AG04449 (cell line): ENCODE data around the gene MTOR.
A peak's percentile ranks its signal among the peaks of the same experiment; 100 is the strongest.

Experiments
- CTCF ChIA-PET: fragments of 350-600 bp; formaldehyde crosslinking; extraction: SDS; loops from one replicate; lab custom pipeline; 2021; ENCODE audit warnings: antibody characterized with exemption; lab: Yijun Ruan, JAX
- POLR2A ChIA-PET: fragments of 400-600, 350-600 bp; formaldehyde crosslinking; extraction: SDS; loops from one replicate; lab custom pipeline; 2020; ENCODE audit warnings: antibody characterized with exemption, inconsistent platforms; lab: Yijun Ruan, JAX
- DNase-seq: peaks from one replicate; pipeline ENCODE4 v3.0.0-alpha.2; 2010; ENCODE audit warnings: low read depth, low spot score
- H3K4me3 ChIP-seq: 2 replicates; pipeline ENCODE4 v1.5.1; 2011; ENCODE audit warnings: low read depth, mild to moderate bottlenecking, control low read depth, low read length
- CTCF ChIP-seq: IDR thresholded peaks from one replicate; pipeline ENCODE4 v1.5.1; 2011; ENCODE audit warnings: mild to moderate bottlenecking, moderate library complexity, low read length, control low read depth, inconsistent platforms; ENCODE audit not compliant: insufficient read depth; ENCODE audit errors: missing control alignments

Gene MTOR

GRCh38 chr1:11158720-11159321, 103.5 kb downstream of the MTOR start:
- POLR2A ChIA-PET, result interaction anchor here (1.0 to 1.6 kb wide), 3 partner anchors 11 to 60 kb away, joined by 3 to 5 read pairs (median 3); partner anchors contain the start of gene EXOSC10
- CTCF ChIA-PET, result interaction anchor here (1.0 to 2.0 kb wide), 3 partner anchors 23 to 122 kb away, joined by 3 to 13 read pairs (median 6); partner anchors contain the start of gene SRM

GRCh38 chr1:11158291-11158690, 104.1 kb downstream of the MTOR start:
- TF ChIP-seq CTCF, result no peak
- ChIA-PET CTCF (interaction anchor here (1.6 to 2.0 kb wide), 2 partner anchors 23 to 121 kb away, joined by 6 to 13 read pairs; no protein-coding TSS in a partner anchor), POLR2A (interaction anchor here (1.0 to 1.6 kb wide), 3 partner anchors 11 to 59 kb away, joined by 3 to 5 read pairs (median 3); partner anchors contain the start of gene EXOSC10)
- H3K4me3 ChIP-seq, result no peak overlapping the region
- no peak for DNase-seq

More at GRCh38 chr1:11158720-11159321, 103.5 kb downstream of the MTOR start:
- no peak overlapping the region for H3K4me3 ChIP-seq
- DNase-seq, result peak; percentile 93
- no peak for TF ChIP-seq CTCF

- no peak for TF ChIP-seq CTCF
- no peak overlapping the region for H3K4me3 ChIP-seq
- ChIA-PET CTCF (interaction anchor here (2.0 kb wide), 1 partner anchor 121 kb away, joined by 13 read pairs; no protein-coding TSS in a partner anchor), POLR2A (interaction anchor here (1.3 to 1.6 kb wide), 2 partner anchors 10 to 59 kb away, joined by 3 to 5 read pairs; partner anchors contain the start of gene EXOSC10)
- DNase-seq, result no peak
These were observed 104.5 kb downstream of the MTOR start for GRCh38 chr1:11157867-11158266.

GRCh38 chr1:11157394-11157793, 105.0 kb downstream of the MTOR start:
- no peak for TF ChIP-seq CTCF
- ChIA-PET POLR2A (no interaction called here), CTCF (interaction anchor here (2.0 kb wide), 1 partner anchor 120 kb away, joined by 13 read pairs; no protein-coding TSS in a partner anchor)
- no peak overlapping the region for H3K4me3 ChIP-seq
- no peak for DNase-seq

- ChIA-PET POLR2A (no interaction called here), CTCF (interaction anchor here (0.7 kb wide), 1 partner anchor 13 kb away, joined by 3 read pairs; no protein-coding TSS in a partner anchor)
- H3K4me3 ChIP-seq, result no peak overlapping the region
- TF ChIP-seq CTCF, result no peak
- no peak for DNase-seq
These were observed 105.4 kb downstream of the MTOR start for GRCh38 chr1:11156963-11157362.

GRCh38 chr1:11156441-11156840, 105.9 kb downstream of the MTOR start:
- CTCF ChIA-PET, result interaction anchor here (0.7 kb wide), 1 partner anchor 13 kb away, joined by 3 read pairs; no protein-coding TSS in a partner anchor
- DNase-seq, result no peak
- POLR2A ChIA-PET, result no interaction called here
- no peak for TF ChIP-seq CTCF
- no peak overlapping the region for H3K4me3 ChIP-seq
